Astrocyte of the cerebellum (primary cell): ENCODE results near the gene STUM.
"Not testable (repeated sequence)": the region's sequence is repeated elsewhere in the genome, so short reads cannot be mapped to it uniquely, and the experiment has no call there.

ENCODE experiments used
- DNase-seq: peaks from one replicate; pipeline ENCODE4 v3.0.0-alpha.2; 2011; ENCODE audit warnings: low read depth
- H3K4me3 ChIP-seq: 2 replicates; pipeline ENCODE4 v1.5.1; 2011; ENCODE audit warnings: mild to moderate bottlenecking, low read depth, low read length, moderate library complexity
- CTCF ChIP-seq: IDR thresholded peaks from 2 replicates; pipeline ENCODE4 v1.5.1; 2012; ENCODE audit warnings: low read length, low read depth, moderate library complexity, mild to moderate bottlenecking; ENCODE audit errors: missing control alignments
- in situ Hi-C: cut with HindIII; loops from 2 replicates; pipeline ENCODE4 v1.10.0; 2017; ENCODE audit warnings: low sequenced_read_pairs

Gene STUM

DNA sequence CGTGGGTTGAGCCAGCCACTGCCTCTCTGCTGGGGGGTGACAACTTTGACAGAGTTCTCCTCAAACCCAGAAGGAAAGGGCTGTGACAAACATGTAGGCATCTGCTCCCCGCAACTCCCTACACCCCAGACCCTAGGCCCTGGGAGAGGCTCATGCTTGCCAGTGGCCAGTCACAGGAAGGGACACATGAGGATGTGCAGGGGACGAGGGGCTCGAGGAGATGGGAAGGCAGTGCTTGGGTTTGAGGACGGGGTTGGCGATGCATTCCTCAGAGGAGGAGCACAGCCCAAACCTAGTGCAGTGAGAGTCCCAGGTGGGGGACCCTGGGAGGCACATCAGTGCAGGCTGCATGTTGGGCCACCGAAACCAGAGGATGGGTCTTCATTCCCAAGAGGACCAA lies 62.1 kb downstream of the STUM start:
- DNase-seq: no peak
- TF ChIP-seq CTCF: no peak
- H3K4me3 ChIP-seq: no peak overlapping the region
- in situ Hi-C loops: no loop called here

DNA sequence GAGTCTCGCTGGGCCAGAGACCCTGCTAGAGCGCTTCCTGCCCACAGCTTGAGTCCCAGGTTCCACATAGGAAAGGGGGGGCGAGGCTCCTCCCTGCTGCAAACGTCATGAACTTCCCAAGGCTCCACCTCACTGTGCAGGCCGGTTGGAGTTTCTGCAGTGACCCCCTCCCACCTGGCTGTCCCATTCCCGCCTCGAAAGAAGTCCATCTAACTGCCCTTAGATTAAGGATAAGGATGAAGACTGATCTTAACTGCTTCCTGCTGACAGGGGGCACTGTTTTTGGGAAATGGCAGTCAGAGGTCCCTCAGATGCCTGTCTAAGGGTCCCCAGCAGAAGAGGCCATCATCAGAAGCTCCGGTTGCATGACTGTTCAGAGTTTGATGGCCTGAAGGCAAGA lies 62.7 kb downstream of the STUM start:
- in situ Hi-C loops: no loop called here
- no peak for TF ChIP-seq CTCF
- no peak overlapping the region for H3K4me3 ChIP-seq
- DNase-seq: no peak

DNA sequence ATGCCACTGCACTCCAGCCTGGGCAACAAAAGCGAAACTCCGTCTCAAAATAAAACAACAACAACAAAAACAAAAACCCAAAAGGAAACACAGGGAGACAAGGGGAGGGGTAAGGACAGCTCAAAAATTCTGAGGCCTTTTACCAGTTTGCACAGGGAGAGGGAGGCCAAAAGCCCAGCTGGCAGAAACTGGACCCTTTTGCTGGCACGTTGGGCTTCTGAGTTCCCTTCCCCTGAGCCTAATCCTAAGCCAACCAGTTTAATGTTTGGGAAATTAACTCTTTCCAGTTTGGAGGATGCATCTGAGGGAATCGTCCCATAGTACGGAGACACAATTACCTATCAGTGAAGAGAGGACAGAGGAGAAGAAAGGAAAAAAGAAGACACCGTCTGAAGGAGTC lies 63.4 kb downstream of the STUM start:
- in situ Hi-C loops, DNase-seq, H3K4me3 ChIP-seq: not testable (repeated sequence)

DNA sequence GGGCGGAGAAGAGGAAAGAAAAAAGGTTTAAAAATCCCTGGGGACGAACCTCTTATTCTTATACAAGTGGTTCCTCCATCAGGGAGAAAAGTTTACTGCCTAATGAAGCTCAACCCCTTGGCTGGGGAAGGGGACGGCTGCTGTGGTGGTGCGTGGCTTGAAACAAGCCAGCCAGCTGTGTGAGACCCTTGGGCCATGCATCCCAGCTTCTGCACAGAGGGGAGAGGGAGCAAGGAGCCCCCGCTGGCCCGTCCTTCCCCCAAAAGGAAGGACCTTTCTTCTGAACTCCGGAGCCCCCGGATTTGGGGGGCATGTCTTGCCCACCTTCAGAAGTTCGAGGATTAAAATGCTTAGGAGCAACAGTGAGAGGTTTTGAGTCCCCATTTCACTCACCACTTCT lies 67.3 kb downstream of the STUM start:
- in situ Hi-C loops: no loop called here
- no peak for DNase-seq
- H3K4me3 ChIP-seq: no peak overlapping the region
- TF ChIP-seq CTCF: no peak

GRCh38 chr1:226616636-226617035 lies 68.1 kb downstream of the STUM start:
- no peak for TF ChIP-seq CTCF
- in situ Hi-C loops: no loop called here
- no peak for DNase-seq
- no peak overlapping the region for H3K4me3 ChIP-seq

GRCh38 chr1:226617109-226617508 lies 68.5 kb downstream of the STUM start:
- in situ Hi-C loops: no loop called here
- TF ChIP-seq CTCF: no peak
- DNase-seq: no peak

GRCh38 chr1:226617719-226618118 lies 69.2 kb downstream of the STUM start:
- H3K4me3 ChIP-seq, DNase-seq, in situ Hi-C loops: not testable (repeated sequence)

More at GRCh38 chr1:226617109-226617508, 68.5 kb downstream of the STUM start:
- H3K4me3 ChIP-seq: no peak overlapping the region

DNA sequence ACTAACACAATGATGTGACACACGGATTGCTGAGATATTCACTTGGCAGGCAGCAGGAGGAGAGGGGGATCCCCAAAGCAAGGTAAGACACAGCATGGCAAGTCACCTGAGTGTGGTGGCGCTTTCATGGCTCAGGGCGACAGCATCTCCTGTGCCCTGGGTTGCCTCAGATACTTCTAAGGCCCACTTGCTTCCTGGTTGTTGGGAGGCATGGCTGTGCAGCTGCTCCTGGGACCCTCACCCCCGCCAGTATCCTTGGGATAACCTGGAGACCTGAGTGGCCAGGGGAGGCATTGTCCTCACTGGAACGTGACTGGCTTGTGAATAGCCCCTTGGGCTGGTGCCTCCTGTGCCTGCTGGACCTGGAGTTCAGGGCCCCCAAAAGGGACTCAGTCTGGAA lies 69.8 kb downstream of the STUM start:
- H3K4me3 ChIP-seq: no peak overlapping the region
- TF ChIP-seq CTCF: no peak
- in situ Hi-C loops: no loop called here
- DNase-seq: no peak
